ENCODE results near the gene AATF. TPM values are rescaled to one million over a fixed set of nuclear protein-coding genes. Genes with fewer than 3 reads are reported as not detected.

The AATF gene
- total RNA-seq, 2 experiments from 2014 or later = 67.1 to 71.6 TPM

GRCh38 chr17:36933512-36934143 is 15.1 kb upstream of the AATF start:
- H3K27ac Mint-ChIP-seq = peak overlapping the region; percentile 34
- ATAC-seq (ENCODE audit: low read depth) = no peak
- H3K9me3 Mint-ChIP-seq = no peaks in the 10 kb centered on the region
- peaks cover 95% of the 10 kb centered on the region for H3K27me3 Mint-ChIP-seq
- peaks cover 6% of the 10 kb centered on the region for H3K36me3 Mint-ChIP-seq
- peaks cover 43% of the 10 kb centered on the region for H3K4me1 Mint-ChIP-seq
- POLR2A ChIA-PET = interaction anchor here (1.4 to 1.5 kb wide), 2 partner anchors 10 to 15 kb away, joined by 6 read pairs; partner anchors contain the start of gene AATF
- DNase-seq = no peak
- H3K4me3 Mint-ChIP-seq = peak overlapping the region; percentile 79

- peak overlapping the region; percentile 34 for H3K27ac Mint-ChIP-seq
Observed at GRCh38 chr17:36934144-36934691, 14.5 kb upstream of the AATF start.

GRCh38 chr17:36934692-36935630 is 13.8 kb upstream of the AATF start:
- POLR2A ChIA-PET = interaction anchor here (1.5 kb wide), 1 partner anchor 14 kb away, joined by 6 read pairs; the partner anchor contains the start of gene AATF
- Mint-ChIP-seq H3K4me3 (peak overlapping the region; percentile 47), H3K4me1 (peaks cover 45% of the 10 kb centered on the region), H3K27ac (peak overlapping the region; percentile 58), H3K9me3 (no peaks in the 10 kb centered on the region), H3K36me3 (peaks cover 7% of the 10 kb centered on the region), H3K27me3 (peaks cover 93% of the 10 kb centered on the region)
- ATAC-seq (ENCODE audit: low read depth) (no peak), DNase-seq (peak; percentile 61)

More at GRCh38 chr17:36934144-36934691, 14.5 kb upstream of the AATF start:
- POLR2A ChIA-PET = interaction anchor here (1.5 kb wide), 1 partner anchor 15 kb away, joined by 6 read pairs; the partner anchor contains the start of gene AATF
- no peaks in the 10 kb centered on the region for H3K9me3 Mint-ChIP-seq
- peaks cover 95% of the 10 kb centered on the region for H3K27me3 Mint-ChIP-seq
- ATAC-seq (ENCODE audit: low read depth) = no peak
- peak overlapping the region; percentile 50 for H3K4me3 Mint-ChIP-seq
- peak; percentile 38 for DNase-seq
- peaks cover 6% of the 10 kb centered on the region for H3K36me3 Mint-ChIP-seq
- peaks cover 43% of the 10 kb centered on the region for H3K4me1 Mint-ChIP-seq

- POLR2A ChIA-PET = interaction anchor here (1.6 kb wide), 1 partner anchor 13 kb away, joined by 3 read pairs; the partner anchor contains the start of gene AATF
- peaks cover 48% of the 10 kb centered on the region for H3K4me1 Mint-ChIP-seq
- peak overlapping the region; percentile 58 for H3K27ac Mint-ChIP-seq
- peaks cover 93% of the 10 kb centered on the region for H3K27me3 Mint-ChIP-seq
- no peak for ATAC-seq (ENCODE audit: low read depth)
- peak; percentile 51 for DNase-seq
- peak overlapping the region; percentile 67 for H3K4me3 Mint-ChIP-seq
- H3K9me3 Mint-ChIP-seq = no peaks in the 10 kb centered on the region
- H3K36me3 Mint-ChIP-seq = peaks cover 8% of the 10 kb centered on the region
Observed at GRCh38 chr17:36935671-36936454, 12.9 kb upstream of the AATF start.

GRCh38 chr17:36936455-36937000 is 12.2 kb upstream of the AATF start:
- Mint-ChIP-seq H3K27me3 (peaks cover 93% of the 10 kb centered on the region), H3K36me3 (peaks cover 8% of the 10 kb centered on the region), H3K4me3 (peak overlapping the region; percentile 67), H3K27ac (no peak overlapping the region), H3K9me3 (no peaks in the 10 kb centered on the region), H3K4me1 (peaks cover 50% of the 10 kb centered on the region)
- ATAC-seq (ENCODE audit: low read depth) (no peak), DNase-seq (peak; percentile 42)
- POLR2A ChIA-PET = interaction anchor here (1.6 kb wide), 1 partner anchor 13 kb away, joined by 3 read pairs; the partner anchor contains the start of gene AATF

- H3K27ac Mint-ChIP-seq = peak within 1 kb of the TSS; percentile 65
- DNase-seq (peak; percentile 46), ATAC-seq (ENCODE audit: low read depth) (no peak)
Observed at GRCh38 chr17:36937001-36937958, 11.5 kb upstream of the AATF start, which contains the start of gene LHX1. TSS of gene LHX1 (plus strand) at chr17:36937475. CDS start at chr17:36938198, 723 bp downstream.

GRCh38 chr17:36937959-36938565 is 10.7 kb upstream of the AATF start:
- H3K4me3 Mint-ChIP-seq = peak overlapping the region; percentile 61
- peaks cover 6% of the 10 kb centered on the region for H3K36me3 Mint-ChIP-seq
- peak overlapping the region; percentile 48 for H3K27ac Mint-ChIP-seq
- DNase-seq (peak; percentile 45), ATAC-seq (ENCODE audit: low read depth) (no peak)
- peaks cover 43% of the 10 kb centered on the region for H3K4me1 Mint-ChIP-seq
- H3K9me3 Mint-ChIP-seq = no peaks in the 10 kb centered on the region
- peaks cover 81% of the 10 kb centered on the region for H3K27me3 Mint-ChIP-seq
- POLR2A ChIA-PET = interaction anchor here (2.9 kb wide), 1 partner anchor 11 kb away, joined by 14 read pairs; the partner anchor contains the start of gene AATF

More at GRCh38 chr17:36937001-36937958, 11.5 kb upstream of the AATF start, which contains the start of gene LHX1:
- Mint-ChIP-seq H3K36me3 (peaks cover 7% of the 10 kb centered on the region), H3K4me3 (peak within 1 kb of the TSS; percentile 67), H3K4me1 (peaks cover 48% of the 10 kb centered on the region), H3K27me3 (peaks cover 89% of the 10 kb centered on the region), H3K9me3 (no peaks in the 10 kb centered on the region)
- POLR2A ChIA-PET = interaction anchor here (1.6 to 2.9 kb wide), 2 partner anchors 11 to 12 kb away, joined by 3 to 14 read pairs; partner anchors contain the start of gene AATF

- no peaks in the 10 kb centered on the region for H3K9me3 Mint-ChIP-seq
- H3K27me3 Mint-ChIP-seq = peaks cover 81% of the 10 kb centered on the region
- DNase-seq = peak; percentile 57
- POLR2A ChIA-PET = interaction anchor here (2.9 kb wide), 1 partner anchor 10 kb away, joined by 14 read pairs; the partner anchor contains the start of gene AATF
- H3K4me3 Mint-ChIP-seq = peak overlapping the region; percentile 25
- H3K4me1 Mint-ChIP-seq = peaks cover 41% of the 10 kb centered on the region
- H3K27ac Mint-ChIP-seq = no peak overlapping the region
- peaks cover 6% of the 10 kb centered on the region for H3K36me3 Mint-ChIP-seq
- no peak for ATAC-seq (ENCODE audit: low read depth)
Observed at GRCh38 chr17:36938566-36939051, 10.1 kb upstream of the AATF start.

- H3K36me3 Mint-ChIP-seq = peaks cover 6% of the 10 kb centered on the region
Observed at GRCh38 chr17:36939052-36939801, 9.5 kb upstream of the AATF start.

GRCh38 chr17:36939802-36940312 is 8.9 kb upstream of the AATF start:
- Mint-ChIP-seq H3K27ac (peak overlapping the region; percentile 79), H3K9me3 (no peaks in the 10 kb centered on the region)

More at GRCh38 chr17:36939052-36939801, 9.5 kb upstream of the AATF start:
- Mint-ChIP-seq H3K4me1 (peaks cover 37% of the 10 kb centered on the region), H3K9me3 (no peaks in the 10 kb centered on the region), H3K4me3 (peak overlapping the region; percentile 25), H3K27ac (peak overlapping the region; percentile 32), H3K27me3 (peaks cover 81% of the 10 kb centered on the region)
- ATAC-seq (ENCODE audit: low read depth) (no peak), DNase-seq (peak; percentile 44)
- POLR2A ChIA-PET = interaction anchor here (2.9 kb wide), 1 partner anchor 9 kb away, joined by 14 read pairs; the partner anchor contains the start of gene AATF

More at GRCh38 chr17:36939802-36940312, 8.9 kb upstream of the AATF start:
- peaks cover 37% of the 10 kb centered on the region for H3K4me1 Mint-ChIP-seq
- POLR2A ChIA-PET = interaction anchor here (2.9 kb wide), 1 partner anchor 9 kb away, joined by 14 read pairs; the partner anchor contains the start of gene AATF
- no peak overlapping the region for H3K4me3 Mint-ChIP-seq
- ATAC-seq (ENCODE audit: low read depth) (no peak), DNase-seq (no peak)
- H3K27me3 Mint-ChIP-seq = peaks cover 83% of the 10 kb centered on the region
- peaks cover 6% of the 10 kb centered on the region for H3K36me3 Mint-ChIP-seq

All from activated naive CD8-positive, alpha-beta T cell treated with anti-CD3 and anti-CD28 coated beads, Interleukin-2, amount 10 ng/mL, durations not matched to agents 7 days and 5 days (primary cell).